GM23338 (cell line): ENCODE data around the gene WFDC10B. TPM values are rescaled to one million over a fixed set of nuclear protein-coding genes. Genes with fewer than 3 reads are reported as not detected.

Source experiments
- ATAC-seq: fragments of 200-7000 bp; cut with Tn5 transposase; 3 replicates; pipeline ENCODE4 v1.9.1; 2020
- DNase-seq: peaks from one replicate; pipeline ENCODE4 v3.0.0-alpha.2; 2015; ENCODE audit warnings: low spot score
- H2AFZ ChIP-seq: fragments of 200-600 bp; sonication (generic); 2 replicates; pipeline ENCODE4 v1.8.0; 2016; ENCODE audit warnings: antibody characterized with exemption, mild to moderate bottlenecking, moderate library complexity
- H3F3A ChIP-seq: fragments of 200-600 bp; sonication (generic); replicated peaks from 2 replicates; pipeline ENCODE4 v1.8.0; 2017; ENCODE audit warnings: antibody characterized with exemption, mixed run types, low read depth
- H3K27ac ChIP-seq: fragments of 200-600 bp; sonication (generic); 2 replicates; pipeline ENCODE4 v1.6.1; 2016; ENCODE audit warnings: low read depth
- H3K27me3 ChIP-seq: fragments of 200-600 bp; sonication (generic); 2 replicates; pipeline ENCODE4 v1.8.0; 2016; ENCODE audit warnings: mild to moderate bottlenecking, mixed run types, moderate library complexity; ENCODE audit not compliant: insufficient read depth
- H3K36me3 ChIP-seq: fragments of 200-600 bp; sonication (generic); 2 replicates; pipeline ENCODE4 v1.8.0; 2016; ENCODE audit warnings: mild to moderate bottlenecking; ENCODE audit not compliant: insufficient read depth
- H3K4me1 ChIP-seq: fragments of 200-600 bp; sonication (generic); 2 replicates; pipeline ENCODE4 v1.8.0; 2016; ENCODE audit warnings: mild to moderate bottlenecking, moderate library complexity; ENCODE audit not compliant: insufficient read depth
- H3K4me2 ChIP-seq: fragments of 200-600 bp; sonication (generic); 2 replicates; pipeline ENCODE4 v1.7.1; 2017; ENCODE audit warnings: mixed run types
- H3K4me3 ChIP-seq: fragments of 200-600 bp; sonication (generic); 2 replicates; pipeline ENCODE4 v1.6.1; 2016; ENCODE audit warnings: mixed run types
- H3K79me2 ChIP-seq: fragments of 200-600 bp; sonication (generic); replicated peaks from 2 replicates; pipeline ENCODE4 v1.8.0; 2017; ENCODE audit warnings: mild to moderate bottlenecking; ENCODE audit not compliant: insufficient read depth
- H3K9me2 ChIP-seq: fragments of 200-600 bp; sonication (generic); 2 replicates; pipeline ENCODE4 v1.8.0; 2017; ENCODE audit not compliant: insufficient read depth
- H4K20me1 ChIP-seq: fragments of 200-600 bp; sonication (generic); replicated peaks from 2 replicates; pipeline ENCODE4 v1.8.0; 2017; ENCODE audit warnings: mild to moderate bottlenecking; ENCODE audit not compliant: insufficient read depth
- H3K27ac Mint-ChIP-seq: 2 replicates; pipeline ENCODE4 v1.8.0; 2020; ENCODE audit warnings: inconsistent platforms, mild to moderate bottlenecking, moderate library complexity, mixed read lengths
- H3K27me3 Mint-ChIP-seq: 3 replicates; pipeline ENCODE4 v1.8.0; 2022; ENCODE audit warnings: low read depth, mild to moderate bottlenecking, moderate library complexity, mixed read lengths, inconsistent platforms; ENCODE audit not compliant: insufficient read depth, poor library complexity
- H3K36me3 Mint-ChIP-seq: 3 replicates; pipeline ENCODE4 v1.8.0; 2021; ENCODE audit warnings: low read depth, mild to moderate bottlenecking, inconsistent platforms, moderate library complexity, mixed read lengths
- H3K4me1 Mint-ChIP-seq: 3 replicates; pipeline ENCODE4 v1.8.0; 2020; ENCODE audit warnings: mild to moderate bottlenecking, inconsistent platforms, mixed read lengths
- H3K4me3 Mint-ChIP-seq: 3 replicates; pipeline ENCODE4 v1.8.0; 2021; ENCODE audit warnings: moderate library complexity, mild to moderate bottlenecking, inconsistent platforms, mixed read lengths
- H3K9me3 Mint-ChIP-seq: 3 replicates; pipeline ENCODE4 v1.8.0; 2020; ENCODE audit warnings: moderate library complexity, mild to moderate bottlenecking, inconsistent platforms, mixed read lengths
- CREB1 ChIP-seq: fragments of 250-450 bp; sonication (Bioruptor Pico); IDR thresholded peaks from 2 replicates; pipeline ENCODE4 v1.5.0; 2020; ENCODE audit warnings: low read depth, mild to moderate bottlenecking, moderate library complexity
- CTCF ChIP-seq, 2 experiments: fragments of 200-600 bp in 1 of 2; sonication (generic) in 1 of 2; conservative IDR thresholded peaks; 2 replicates each; pipeline versions ENCODE4 v1.5.1 to v1.6.1; 2016 to 2017; ENCODE audit warnings: antibody characterized with exemption in 2 of 2, low read depth in 2 of 2, mild to moderate bottlenecking in 2 of 2, moderate library complexity in 1 of 2
- EZH2 ChIP-seq: fragments of 200-600 bp; sonication (generic); IDR thresholded peaks from one replicate; pipeline ENCODE4 v1.8.0; 2017; ENCODE audit warnings: antibody characterized with exemption, mild to moderate bottlenecking, low read depth; ENCODE audit not compliant: unreplicated experiment
- EZH2phosphoT487 ChIP-seq: fragments of 200-600 bp; sonication (generic); IDR thresholded peaks from one replicate; pipeline ENCODE4 v1.8.1; 2018; ENCODE audit warnings: antibody characterized with exemption; ENCODE audit not compliant: unreplicated experiment
- JUNB ChIP-seq: IDR thresholded peaks from one replicate; pipeline ENCODE4 v1.6.1; 2016; ENCODE audit warnings: antibody characterized with exemption; ENCODE audit not compliant: unreplicated experiment
- NANOG ChIP-seq: IDR thresholded peaks from 2 replicates; pipeline ENCODE4 v1.6.1; 2016; ENCODE audit warnings: antibody characterized with exemption, borderline replicate concordance
- POLR2AphosphoS5 ChIP-seq: IDR thresholded peaks from 2 replicates; pipeline ENCODE4 v1.6.1; 2016; ENCODE audit warnings: antibody characterized with exemption, low read depth
- STAT1 ChIP-seq: IDR thresholded peaks from one replicate; pipeline ENCODE4 v1.6.1; 2016; ENCODE audit warnings: antibody characterized with exemption; ENCODE audit not compliant: unreplicated experiment
- ZNF114 ChIP-seq: fragments of 250-450 bp; sonication (Bioruptor Pico); IDR thresholded peaks from 2 replicates; pipeline ENCODE4 v1.5.0; 2020; ENCODE audit warnings: mild to moderate bottlenecking, moderate library complexity
- ZNF331 ChIP-seq: fragments of 250-450 bp; sonication (Bioruptor Pico); IDR thresholded peaks from 2 replicates; pipeline ENCODE4 v1.5.0; 2020; ENCODE audit warnings: low read depth, mild to moderate bottlenecking, moderate library complexity
- polyA plus RNA-seq: library from polyadenylated mRNA; unstranded; fragments of >200 nt; fragmentation: Nextera tagmentation; extraction: Ambion mirVana; gene quantifications from 2 replicates; pipeline ENCODE4 v1.2.1, GENCODE V29; 2016
- total RNA-seq: library from RNA; depleted of rRNA; stranded (reverse); fragments of >200 nt; shearing (Covaris generic); gene quantifications from 2 replicates; pipeline ENCODE4 v1.2.3, GENCODE V29; 2014
- TF ChIP-seq, protein P1 (sequence below): IDR thresholded peaks from one replicate; pipeline ENCODE4 v1.6.1; 2018; ENCODE audit warnings: antibody characterized with exemption; ENCODE audit not compliant: unreplicated experiment
- TF ChIP-seq, protein P2 (sequence below): fragments of 250-450 bp; sonication (Bioruptor Pico); IDR thresholded peaks from 2 replicates; pipeline ENCODE4 v1.5.0; 2020; ENCODE audit warnings: mild to moderate bottlenecking, moderate library complexity

The WFDC10B gene
- total and polyA plus RNA-seq, 2 experiments from 2014 or later: 1.0 TPM; not detected in 1

GRCh38 chr20:45751721-45752120, 46.9 kb upstream of the WFDC10B start:
- Mint-ChIP-seq H3K27me3 (peaks cover 4% of the 10 kb centered on the region), H3K9me3 (peaks cover 24% of the 10 kb centered on the region)
- no peak overlapping the region for H3K4me2 ChIP-seq

More at GRCh38 chr20:45751721-45752120, 46.9 kb upstream of the WFDC10B start:
- H3K4me3 Mint-ChIP-seq: no peak overlapping the region
- Histone ChIP-seq H3K27me3 (no peaks in the 10 kb centered on the region), H3K9me2 (peaks cover 14% of the 10 kb centered on the region; the same call in 1 of the 2 replicates), H4K20me1 (no peaks in the 10 kb centered on the region), H3K27ac (no peak overlapping the region), H3K36me3 (0 out of 2 replicates have a peak, but pooled peaks cover 9% of the 10 kb centered on the region), H3F3A (no peaks in the 10 kb centered on the region), H3K79me2 (no peaks in the 10 kb centered on the region), H3K4me1 (no peaks in the 10 kb centered on the region), H2AFZ (no peak overlapping the region), H3K4me3 (no peak overlapping the region)
- TF ChIP-seq CTCF (conservative IDR thresholded peaks at IDR 0.05; ENCODE audit: low read depth in 2 of 2): no peak
- no peak for TF ChIP-seq STAT1
- no peak for TF ChIP-seq POLR2AphosphoS5
- no peak for TF ChIP-seq EZH2phosphoT487
- no peak for TF ChIP-seq ZNF331 (CRISPR knock-in tag)
- no peak for TF ChIP-seq NANOG
- no peak for TF ChIP-seq CREB1 (CRISPR knock-in tag)
- no peak for TF ChIP-seq EZH2
- no peak for TF ChIP-seq JUNB
- TF ChIP-seq, protein P1, sequence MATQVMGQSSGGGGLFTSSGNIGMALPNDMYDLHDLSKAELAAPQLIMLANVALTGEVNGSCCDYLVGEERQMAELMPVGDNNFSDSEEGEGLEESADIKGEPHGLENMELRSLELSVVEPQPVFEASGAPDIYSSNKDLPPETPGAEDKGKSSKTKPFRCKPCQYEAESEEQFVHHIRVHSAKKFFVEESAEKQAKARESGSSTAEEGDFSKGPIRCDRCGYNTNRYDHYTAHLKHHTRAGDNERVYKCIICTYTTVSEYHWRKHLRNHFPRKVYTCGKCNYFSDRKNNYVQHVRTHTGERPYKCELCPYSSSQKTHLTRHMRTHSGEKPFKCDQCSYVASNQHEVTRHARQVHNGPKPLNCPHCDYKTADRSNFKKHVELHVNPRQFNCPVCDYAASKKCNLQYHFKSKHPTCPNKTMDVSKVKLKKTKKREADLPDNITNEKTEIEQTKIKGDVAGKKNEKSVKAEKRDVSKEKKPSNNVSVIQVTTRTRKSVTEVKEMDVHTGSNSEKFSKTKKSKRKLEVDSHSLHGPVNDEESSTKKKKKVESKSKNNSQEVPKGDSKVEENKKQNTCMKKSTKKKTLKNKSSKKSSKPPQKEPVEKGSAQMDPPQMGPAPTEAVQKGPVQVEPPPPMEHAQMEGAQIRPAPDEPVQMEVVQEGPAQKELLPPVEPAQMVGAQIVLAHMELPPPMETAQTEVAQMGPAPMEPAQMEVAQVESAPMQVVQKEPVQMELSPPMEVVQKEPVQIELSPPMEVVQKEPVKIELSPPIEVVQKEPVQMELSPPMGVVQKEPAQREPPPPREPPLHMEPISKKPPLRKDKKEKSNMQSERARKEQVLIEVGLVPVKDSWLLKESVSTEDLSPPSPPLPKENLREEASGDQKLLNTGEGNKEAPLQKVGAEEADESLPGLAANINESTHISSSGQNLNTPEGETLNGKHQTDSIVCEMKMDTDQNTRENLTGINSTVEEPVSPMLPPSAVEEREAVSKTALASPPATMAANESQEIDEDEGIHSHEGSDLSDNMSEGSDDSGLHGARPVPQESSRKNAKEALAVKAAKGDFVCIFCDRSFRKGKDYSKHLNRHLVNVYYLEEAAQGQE: no peak
- TF ChIP-seq ZNF114: no peak
- TF ChIP-seq, protein P2, sequence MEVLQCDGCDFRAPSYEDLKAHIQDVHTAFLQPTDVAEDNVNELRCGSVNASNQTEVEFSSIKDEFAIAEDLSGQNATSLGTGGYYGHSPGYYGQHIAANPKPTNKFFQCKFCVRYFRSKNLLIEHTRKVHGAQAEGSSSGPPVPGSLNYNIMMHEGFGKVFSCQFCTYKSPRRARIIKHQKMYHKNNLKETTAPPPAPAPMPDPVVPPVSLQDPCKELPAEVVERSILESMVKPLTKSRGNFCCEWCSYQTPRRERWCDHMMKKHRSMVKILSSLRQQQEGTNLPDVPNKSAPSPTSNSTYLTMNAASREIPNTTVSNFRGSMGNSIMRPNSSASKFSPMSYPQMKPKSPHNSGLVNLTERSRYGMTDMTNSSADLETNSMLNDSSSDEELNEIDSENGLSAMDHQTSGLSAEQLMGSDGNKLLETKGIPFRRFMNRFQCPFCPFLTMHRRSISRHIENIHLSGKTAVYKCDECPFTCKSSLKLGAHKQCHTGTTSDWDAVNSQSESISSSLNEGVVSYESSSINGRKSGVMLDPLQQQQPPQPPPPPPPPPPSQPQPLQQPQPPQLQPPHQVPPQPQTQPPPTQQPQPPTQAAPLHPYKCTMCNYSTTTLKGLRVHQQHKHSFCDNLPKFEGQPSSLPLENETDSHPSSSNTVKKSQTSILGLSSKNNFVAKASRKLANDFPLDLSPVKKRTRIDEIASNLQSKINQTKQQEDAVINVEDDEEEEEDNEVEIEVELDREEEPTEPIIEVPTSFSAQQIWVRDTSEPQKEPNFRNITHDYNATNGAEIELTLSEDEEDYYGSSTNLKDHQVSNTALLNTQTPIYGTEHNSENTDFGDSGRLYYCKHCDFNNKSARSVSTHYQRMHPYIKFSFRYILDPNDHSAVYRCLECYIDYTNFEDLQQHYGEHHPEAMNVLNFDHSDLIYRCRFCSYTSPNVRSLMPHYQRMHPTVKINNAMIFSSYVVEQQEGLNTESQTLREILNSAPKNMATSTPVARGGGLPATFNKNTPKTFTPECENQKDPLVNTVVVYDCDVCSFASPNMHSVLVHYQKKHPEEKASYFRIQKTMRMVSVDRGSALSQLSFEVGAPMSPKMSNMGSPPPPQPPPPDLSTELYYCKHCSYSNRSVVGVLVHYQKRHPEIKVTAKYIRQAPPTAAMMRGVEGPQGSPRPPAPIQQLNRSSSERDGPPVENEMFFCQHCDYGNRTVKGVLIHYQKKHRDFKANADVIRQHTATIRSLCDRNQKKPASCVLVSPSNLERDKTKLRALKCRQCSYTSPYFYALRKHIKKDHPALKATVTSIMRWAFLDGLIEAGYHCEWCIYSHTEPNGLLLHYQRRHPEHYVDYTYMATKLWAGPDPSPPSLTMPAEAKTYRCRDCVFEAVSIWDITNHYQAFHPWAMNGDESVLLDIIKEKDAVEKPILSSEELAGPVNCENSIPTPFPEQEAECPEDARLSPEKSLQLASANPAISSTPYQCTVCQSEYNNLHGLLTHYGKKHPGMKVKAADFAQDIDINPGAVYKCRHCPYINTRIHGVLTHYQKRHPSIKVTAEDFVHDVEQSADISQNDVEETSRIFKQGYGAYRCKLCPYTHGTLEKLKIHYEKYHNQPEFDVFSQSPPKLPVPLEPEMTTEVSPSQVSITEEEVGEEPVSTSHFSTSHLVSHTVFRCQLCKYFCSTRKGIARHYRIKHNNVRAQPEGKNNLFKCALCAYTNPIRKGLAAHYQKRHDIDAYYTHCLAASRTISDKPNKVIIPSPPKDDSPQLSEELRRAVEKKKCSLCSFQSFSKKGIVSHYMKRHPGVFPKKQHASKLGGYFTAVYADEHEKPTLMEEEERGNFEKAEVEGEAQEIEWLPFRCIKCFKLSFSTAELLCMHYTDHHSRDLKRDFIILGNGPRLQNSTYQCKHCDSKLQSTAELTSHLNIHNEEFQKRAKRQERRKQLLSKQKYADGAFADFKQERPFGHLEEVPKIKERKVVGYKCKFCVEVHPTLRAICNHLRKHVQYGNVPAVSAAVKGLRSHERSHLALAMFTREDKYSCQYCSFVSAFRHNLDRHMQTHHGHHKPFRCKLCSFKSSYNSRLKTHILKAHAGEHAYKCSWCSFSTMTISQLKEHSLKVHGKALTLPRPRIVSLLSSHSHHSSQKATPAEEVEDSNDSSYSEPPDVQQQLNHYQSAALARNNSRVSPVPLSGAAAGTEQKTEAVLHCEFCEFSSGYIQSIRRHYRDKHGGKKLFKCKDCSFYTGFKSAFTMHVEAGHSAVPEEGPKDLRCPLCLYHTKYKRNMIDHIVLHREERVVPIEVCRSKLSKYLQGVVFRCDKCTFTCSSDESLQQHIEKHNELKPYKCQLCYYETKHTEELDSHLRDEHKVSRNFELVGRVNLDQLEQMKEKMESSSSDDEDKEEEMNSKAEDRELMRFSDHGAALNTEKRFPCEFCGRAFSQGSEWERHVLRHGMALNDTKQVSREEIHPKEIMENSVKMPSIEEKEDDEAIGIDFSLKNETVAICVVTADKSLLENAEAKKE (CRISPR knock-in tag): no peak
- no peak for ATAC-seq
- no peak overlapping the region for H3K27ac Mint-ChIP-seq
- H3K36me3 Mint-ChIP-seq: peaks cover 24% of the 10 kb centered on the region; the same call in 2 of the 3 replicates
- no peak for DNase-seq
- H3K4me1 Mint-ChIP-seq: no peaks in the 10 kb centered on the region
